HG03064 (cell line): Measurements from ENCODE around the gene SPNS3.

Experiments used
- ATAC-seq: cut with Tn5 transposase; IDR thresholded peaks from one replicate; pipeline ENCODE4 v1.9.1; 2021; ENCODE audit warnings: low read depth; ENCODE audit not compliant: unreplicated experiment

The SPNS3 gene

GRCh38 chr17:4485676-4486646 lies 52.2 kb downstream of the SPNS3 start:
- no peak for ATAC-seq

- ATAC-seq = no peak
These were observed 53.6 kb downstream of the SPNS3 start for GRCh38 chr17:4487296-4487695.

GRCh38 chr17:4487820-4488716 lies 54.3 kb downstream of the SPNS3 start:
- ATAC-seq = no peak

GRCh38 chr17:4488989-4489595 lies 55.4 kb downstream of the SPNS3 start:
- no peak for ATAC-seq

GRCh38 chr17:4490109-4490591 lies 56.4 kb downstream of the SPNS3 start:
- ATAC-seq = no peak

GRCh38 chr17:4490637-4491061 lies 56.9 kb downstream of the SPNS3 start:
- ATAC-seq = no peak

GRCh38 chr17:4492721-4493561 lies 59.2 kb downstream of the SPNS3 start:
- no peak for ATAC-seq

- no peak for ATAC-seq
These were observed 63.5 kb downstream of the SPNS3 start for GRCh38 chr17:4497101-4497824.

- ATAC-seq = no peak
These were observed 65.0 kb downstream of the SPNS3 start, which contains the start of gene SPNS2 for GRCh38 chr17:4498461-4499397. TSS of gene SPNS2 (plus strand) at chr17:4498881. CDS start at chr17:4499048, 167 bp downstream.

- ATAC-seq = no peak
These were observed 65.9 kb downstream of the SPNS3 start for GRCh38 chr17:4499431-4500190.

- ATAC-seq = no peak
These were observed 66.4 kb downstream of the SPNS3 start for GRCh38 chr17:4500191-4500571.

- no peak for ATAC-seq
These were observed 67.7 kb downstream of the SPNS3 start for GRCh38 chr17:4501295-4501949.

- no peak for ATAC-seq
These were observed 68.9 kb downstream of the SPNS3 start for GRCh38 chr17:4502466-4503154.

- no peak for ATAC-seq
These were observed 69.7 kb downstream of the SPNS3 start for GRCh38 chr17:4503283-4504025.

- no peak for ATAC-seq
These were observed 70.4 kb downstream of the SPNS3 start for GRCh38 chr17:4504188-4504587.
